ENCODE measurements around the gene SUFU. TPM values are rescaled to one million over a fixed set of nuclear protein-coding genes. Genes with fewer than 3 reads are reported as not detected.

SUFU gene
- total and polyA plus RNA-seq, 2 of the 4 experiments (the other 2 are of a cell fraction): 2.2 to 11.0 TPM

DNA sequence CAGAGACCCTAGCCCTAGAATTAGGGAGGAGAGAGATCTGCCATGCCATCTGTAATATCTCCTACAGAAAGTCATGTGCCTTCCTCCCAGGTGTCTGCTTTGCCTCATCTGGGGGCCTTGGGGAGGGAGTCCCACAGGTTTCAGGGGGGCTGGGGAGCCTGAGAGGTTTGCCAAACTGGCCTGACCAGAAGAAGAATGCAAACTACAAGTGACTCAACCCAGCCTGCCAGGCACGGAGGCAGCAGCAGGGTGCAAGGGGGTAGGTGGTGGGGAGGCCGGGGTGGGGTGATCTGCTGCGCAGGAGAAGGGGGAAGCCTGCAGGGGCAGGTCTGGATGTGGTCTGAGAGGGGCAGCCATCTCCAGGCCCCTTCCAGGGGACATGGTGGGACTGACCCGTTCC is 130.9 kb downstream of the SUFU start:
- Histone ChIP-seq H3K9ac (ENCODE audit: low read depth, low read length) (peak overlapping the region; percentile 12), H3K9me1 (ENCODE audit: insufficient read depth, low read length) (peaks cover 41% of the 10 kb centered on the region), H4K91ac (ENCODE audit: insufficient read depth, low read depth, low read length) (peak overlapping the region; percentile 96), H2BK5ac (ENCODE audit: low read depth, low read length, poor library complexity, severe bottlenecking) (peak overlapping the region; percentile 100), H3K27ac (ENCODE audit: insufficient read depth, low read length) (peak overlapping the region; percentile 96), H3K23ac (ENCODE audit: low read depth, low read length) (peak overlapping the region; percentile 77), H4K5ac (ENCODE audit: low read depth, low read length) (peak overlapping the region; percentile 20), H3K4me3 (ENCODE audit: insufficient read depth, low read depth, low read length) (no peak overlapping the region), H3K56ac (ENCODE audit: extremely low read depth, insufficient read depth, low read length) (no peak overlapping the region), H4K20me1 (ENCODE audit: insufficient read depth, low read length) (no peaks in the 10 kb centered on the region), H2BK120ac (ENCODE audit: low read depth, low read length) (peak overlapping the region; percentile 99), H3K27me3 (ENCODE audit: control insufficient read depth, insufficient read depth, low read length) (no peaks in the 10 kb centered on the region), H2AK5ac (ENCODE audit: low read depth, low read length) (peak overlapping the region; percentile 97), H3K4me2 (ENCODE audit: low read depth, low read length) (no peak overlapping the region), H3K14ac (replicated peaks; ENCODE audit: low read depth, low read length) (peak overlapping the region; percentile 92), H2AK9ac (replicated peaks; ENCODE audit: low read depth, low read length, poor library complexity) (peak overlapping the region; percentile 68), H3K4me1 (ENCODE audit: control insufficient read depth, insufficient read depth, low read length) (peaks cover 53% of the 10 kb centered on the region), H3K9me3 (ENCODE audit: control insufficient read depth, insufficient read depth, low read length) (no peaks in the 10 kb centered on the region), H4K8ac (ENCODE audit: low read depth in 2 of 2, low read length in 2 of 2) (peak overlapping the region; percentile 74 to 90), H3K36me3 (ENCODE audit: control insufficient read depth, insufficient read depth, low read length) (peaks cover 2% of the 10 kb centered on the region; the same call in 1 of the 2 replicates), H3K18ac (ENCODE audit: low read depth, low read length) (peak overlapping the region; percentile 33), H2AFZ (replicated peaks; ENCODE audit: low read length, poor library complexity) (peak overlapping the region; percentile 36), H3K79me1 (ENCODE audit: low read depth in 1 of 2, low read length in 2 of 2) (peaks cover 17 to 46% of the 10 kb centered on the region in 2 experiments), H2BK15ac (ENCODE audit: low read depth, low read length) (peak overlapping the region; percentile 94; the same call in 1 of the 3 replicates), H3K4ac (ENCODE audit: low read depth, low read length) (peak overlapping the region; percentile 98), H2BK20ac (ENCODE audit: low read depth, low read length) (peak overlapping the region; percentile 91)
- in situ Hi-C loops (cut with MboI; ENCODE audit: low sequenced_read_pairs) (no loop called here), dilution Hi-C loops (cut with HindIII; ENCODE audit: low sequenced_read_pairs, unreplicated experiment) (no loop called here), intact Hi-C loops (cut with micrococcal nuclease) (no loop called here)
- ChIA-PET POLR2A (ENCODE audit: unreplicated experiment) (no interaction called here), CTCF (interaction anchor here (0.6 kb wide), 1 partner anchor 45 kb away, joined by 5 read pairs; no protein-coding TSS in a partner anchor)
- no CpG with 5 or more reads among the region's 4 CpGs for WGBS, 2 experiments (ENCODE audit: extremely low coverage in 2 of 2, insufficient read length in 1 of 2)
- ATAC-seq (ENCODE audit: low read depth) (no peak), DNase-seq (no peak)
- TF ChIP-seq USF2 (IDR thresholded peaks at IDR 0.05; ENCODE audit: low read depth, low read length) (no peak), MAZ (IDR thresholded peaks at IDR 0.05; ENCODE audit: borderline replicate concordance, low read depth, low read length) (no peak)
- BruUV-seq (replicated peaks): no TSS peak

Measured in IMR-90 (cell line).